Measurements from ENCODE around the gene EXOC2.

DNA sequence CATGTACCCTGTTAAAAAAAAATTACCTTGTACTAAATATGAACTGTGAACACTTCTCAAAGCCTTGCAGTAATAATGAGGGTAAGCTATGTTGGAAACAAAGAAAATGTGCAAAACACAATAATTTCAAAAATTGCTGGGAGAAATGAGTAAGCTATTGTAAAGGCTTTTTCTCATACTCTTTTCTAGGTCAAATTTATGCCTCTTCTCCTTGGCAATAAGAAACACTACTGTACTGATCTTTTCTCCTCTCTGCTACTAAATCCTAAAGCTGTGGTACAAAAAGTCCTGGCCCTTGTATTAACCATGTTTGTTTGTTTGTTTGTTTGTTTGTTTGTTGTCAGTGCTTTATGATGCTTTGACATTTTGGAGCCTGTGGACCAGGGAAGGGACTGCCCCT, 18.5 kb downstream of the EXOC2 start:
- TF ChIP-seq ESRRG (CRISPR knock-in tag; IDR thresholded peaks at IDR 0.05) (no peak), RARB (CRISPR knock-in tag; IDR thresholded peaks at IDR 0.05) (no peak), ARNTL (CRISPR knock-in tag; IDR thresholded peaks at IDR 0.05; ENCODE audit: borderline replicate concordance, low read depth) (no peak), ZNF565 (CRISPR knock-in tag; conservative IDR thresholded peaks at IDR 0.05; ENCODE audit: low read depth) (no peak), ZNF70 (CRISPR knock-in tag; IDR thresholded peaks at IDR 0.05) (no peak), ZFP3 (CRISPR knock-in tag; IDR thresholded peaks at IDR 0.05) (no peak), TOX (CRISPR knock-in tag; IDR thresholded peaks at IDR 0.05; ENCODE audit: borderline replicate concordance) (no peak), ISL1 (CRISPR knock-in tag; IDR thresholded peaks at IDR 0.05) (no peak), GLIS3 (CRISPR knock-in tag; IDR thresholded peaks at IDR 0.05) (no peak)
- TF ChIP-seq, protein P1, sequence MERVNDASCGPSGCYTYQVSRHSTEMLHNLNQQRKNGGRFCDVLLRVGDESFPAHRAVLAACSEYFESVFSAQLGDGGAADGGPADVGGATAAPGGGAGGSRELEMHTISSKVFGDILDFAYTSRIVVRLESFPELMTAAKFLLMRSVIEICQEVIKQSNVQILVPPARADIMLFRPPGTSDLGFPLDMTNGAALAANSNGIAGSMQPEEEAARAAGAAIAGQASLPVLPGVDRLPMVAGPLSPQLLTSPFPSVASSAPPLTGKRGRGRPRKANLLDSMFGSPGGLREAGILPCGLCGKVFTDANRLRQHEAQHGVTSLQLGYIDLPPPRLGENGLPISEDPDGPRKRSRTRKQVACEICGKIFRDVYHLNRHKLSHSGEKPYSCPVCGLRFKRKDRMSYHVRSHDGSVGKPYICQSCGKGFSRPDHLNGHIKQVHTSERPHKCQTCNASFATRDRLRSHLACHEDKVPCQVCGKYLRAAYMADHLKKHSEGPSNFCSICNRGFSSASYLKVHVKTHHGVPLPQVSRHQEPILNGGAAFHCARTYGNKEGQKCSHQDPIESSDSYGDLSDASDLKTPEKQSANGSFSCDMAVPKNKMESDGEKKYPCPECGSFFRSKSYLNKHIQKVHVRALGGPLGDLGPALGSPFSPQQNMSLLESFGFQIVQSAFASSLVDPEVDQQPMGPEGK (CRISPR knock-in tag; IDR thresholded peaks at IDR 0.05; ENCODE audit: borderline replicate concordance), result no peak
- TF ChIP-seq, protein P2, sequence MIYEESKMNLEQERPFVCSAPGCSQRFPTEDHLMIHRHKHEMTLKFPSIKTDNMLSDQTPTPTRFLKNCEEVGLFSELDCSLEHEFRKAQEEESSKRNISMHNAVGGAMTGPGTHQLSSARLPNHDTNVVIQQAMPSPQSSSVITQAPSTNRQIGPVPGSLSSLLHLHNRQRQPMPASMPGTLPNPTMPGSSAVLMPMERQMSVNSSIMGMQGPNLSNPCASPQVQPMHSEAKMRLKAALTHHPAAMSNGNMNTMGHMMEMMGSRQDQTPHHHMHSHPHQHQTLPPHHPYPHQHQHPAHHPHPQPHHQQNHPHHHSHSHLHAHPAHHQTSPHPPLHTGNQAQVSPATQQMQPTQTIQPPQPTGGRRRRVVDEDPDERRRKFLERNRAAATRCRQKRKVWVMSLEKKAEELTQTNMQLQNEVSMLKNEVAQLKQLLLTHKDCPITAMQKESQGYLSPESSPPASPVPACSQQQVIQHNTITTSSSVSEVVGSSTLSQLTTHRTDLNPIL (CRISPR knock-in tag; IDR thresholded peaks at IDR 0.05; ENCODE audit: low read depth), result no peak
- TF ChIP-seq, protein P3, sequence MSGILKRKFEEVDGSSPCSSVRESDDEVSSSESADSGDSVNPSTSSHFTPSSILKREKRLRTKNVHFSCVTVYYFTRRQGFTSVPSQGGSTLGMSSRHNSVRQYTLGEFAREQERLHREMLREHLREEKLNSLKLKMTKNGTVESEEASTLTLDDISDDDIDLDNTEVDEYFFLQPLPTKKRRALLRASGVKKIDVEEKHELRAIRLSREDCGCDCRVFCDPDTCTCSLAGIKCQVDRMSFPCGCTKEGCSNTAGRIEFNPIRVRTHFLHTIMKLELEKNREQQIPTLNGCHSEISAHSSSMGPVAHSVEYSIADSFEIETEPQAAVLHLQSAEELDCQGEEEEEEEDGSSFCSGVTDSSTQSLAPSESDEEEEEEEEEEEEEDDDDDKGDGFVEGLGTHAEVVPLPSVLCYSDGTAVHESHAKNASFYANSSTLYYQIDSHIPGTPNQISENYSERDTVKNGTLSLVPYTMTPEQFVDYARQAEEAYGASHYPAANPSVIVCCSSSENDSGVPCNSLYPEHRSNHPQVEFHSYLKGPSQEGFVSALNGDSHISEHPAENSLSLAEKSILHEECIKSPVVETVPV (CRISPR knock-in tag; IDR thresholded peaks at IDR 0.05), result no peak
- TF ChIP-seq, protein P4, sequence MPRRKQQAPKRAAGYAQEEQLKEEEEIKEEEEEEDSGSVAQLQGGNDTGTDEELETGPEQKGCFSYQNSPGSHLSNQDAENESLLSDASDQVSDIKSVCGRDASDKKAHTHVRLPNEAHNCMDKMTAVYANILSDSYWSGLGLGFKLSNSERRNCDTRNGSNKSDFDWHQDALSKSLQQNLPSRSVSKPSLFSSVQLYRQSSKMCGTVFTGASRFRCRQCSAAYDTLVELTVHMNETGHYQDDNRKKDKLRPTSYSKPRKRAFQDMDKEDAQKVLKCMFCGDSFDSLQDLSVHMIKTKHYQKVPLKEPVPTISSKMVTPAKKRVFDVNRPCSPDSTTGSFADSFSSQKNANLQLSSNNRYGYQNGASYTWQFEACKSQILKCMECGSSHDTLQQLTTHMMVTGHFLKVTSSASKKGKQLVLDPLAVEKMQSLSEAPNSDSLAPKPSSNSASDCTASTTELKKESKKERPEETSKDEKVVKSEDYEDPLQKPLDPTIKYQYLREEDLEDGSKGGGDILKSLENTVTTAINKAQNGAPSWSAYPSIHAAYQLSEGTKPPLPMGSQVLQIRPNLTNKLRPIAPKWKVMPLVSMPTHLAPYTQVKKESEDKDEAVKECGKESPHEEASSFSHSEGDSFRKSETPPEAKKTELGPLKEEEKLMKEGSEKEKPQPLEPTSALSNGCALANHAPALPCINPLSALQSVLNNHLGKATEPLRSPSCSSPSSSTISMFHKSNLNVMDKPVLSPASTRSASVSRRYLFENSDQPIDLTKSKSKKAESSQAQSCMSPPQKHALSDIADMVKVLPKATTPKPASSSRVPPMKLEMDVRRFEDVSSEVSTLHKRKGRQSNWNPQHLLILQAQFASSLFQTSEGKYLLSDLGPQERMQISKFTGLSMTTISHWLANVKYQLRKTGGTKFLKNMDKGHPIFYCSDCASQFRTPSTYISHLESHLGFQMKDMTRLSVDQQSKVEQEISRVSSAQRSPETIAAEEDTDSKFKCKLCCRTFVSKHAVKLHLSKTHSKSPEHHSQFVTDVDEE (CRISPR knock-in tag; IDR thresholded peaks at IDR 0.05), result no peak

Measured in SK-N-SH treated with all-trans-retinoic acid at 6 μM for 48 hours (cell line).